ENCODE measurements around the gene CREB1. TPM values are rescaled to one million over a fixed set of nuclear protein-coding genes. Genes with fewer than 3 reads are reported as not detected.

The CREB1 gene
- polyA plus RNA-seq, 1 of the 3 experiments (the other 2 are of a cell fraction): 14.5 TPM

DNA sequence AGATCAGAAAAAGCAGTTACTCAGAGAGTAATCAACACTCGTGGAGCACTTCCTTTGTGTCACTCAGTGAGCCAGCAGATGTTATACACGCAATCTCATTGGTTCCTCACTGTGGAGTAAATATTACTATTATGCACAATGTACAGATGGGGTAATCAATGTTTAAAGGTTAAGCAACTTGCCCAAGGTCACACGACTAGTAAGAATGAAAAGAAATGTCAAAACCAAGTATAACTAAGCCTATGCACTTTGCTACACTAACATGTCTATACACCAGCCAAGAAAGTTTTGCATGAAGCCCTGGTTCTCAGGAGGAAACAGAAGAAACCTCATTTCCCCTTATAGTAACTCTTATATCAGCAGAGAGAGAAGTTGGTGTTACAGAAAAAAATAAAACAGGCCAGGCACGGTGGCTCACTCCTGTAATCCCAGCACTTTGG lies 90.0 kb downstream of the CREB1 start:
- Histone ChIP-seq H4K20me1 (ENCODE audit: insufficient read depth) (no peaks in the 10 kb centered on the region), H3K27me3 (ENCODE audit: insufficient read depth) (no peaks in the 10 kb centered on the region), H3K9me2 (no peaks in the 10 kb centered on the region), H3K27ac (ENCODE audit: low read depth in 2 of 2, low read length in 1 of 2) (no peak overlapping the region), H3K79me2 (ENCODE audit: insufficient read depth) (peaks cover 29% of the 10 kb centered on the region; the same call in 1 of the 2 replicates), H3K4me3 (ENCODE audit: low read depth in 2 of 2, low read length in 1 of 2) (no peak overlapping the region), H3K36me3 (replicated peaks in 1 of 2; ENCODE audit: control insufficient read depth in 1 of 2, insufficient read depth in 2 of 2, low read length in 1 of 2) (peaks cover 16 to 27% of the 10 kb centered on the region in 2 experiments), H3F3A (replicated peaks; ENCODE audit: insufficient read depth) (peaks cover 21% of the 10 kb centered on the region), H2AFZ (ENCODE audit: low read depth) (no peak overlapping the region), H3K4me2 (no peak overlapping the region), H3K9me3 (no peaks in the 10 kb centered on the region), H3K9ac (no peak overlapping the region), H3K4me1 (ENCODE audit: control insufficient read depth in 1 of 2, insufficient read depth in 2 of 2, low read depth in 1 of 2, low read length in 1 of 2) (peaks cover 13 to 21% of the 10 kb centered on the region in 2 experiments; a peak in 3 of 4 replicates)
- DNase-seq: no peak
- CTCF ChIA-PET: no interaction called here
- TF ChIP-seq TCF12 (IDR thresholded peaks at IDR 0.05) (no peak), RCOR1 (IDR thresholded peaks at IDR 0.05; ENCODE audit: low read length) (no peak), SIN3A (IDR thresholded peaks at IDR 0.05; ENCODE audit: borderline replicate concordance, low read depth, low read length) (no peak), NFIC (IDR thresholded peaks at IDR 0.05; ENCODE audit: borderline replicate concordance) (no peak), TEAD4 (IDR thresholded peaks at IDR 0.05; ENCODE audit: borderline replicate concordance, insufficient read depth) (no peak), FOXM1 (IDR thresholded peaks at IDR 0.05; ENCODE audit: low read depth) (no peak), YY1 (IDR thresholded peaks at IDR 0.05; ENCODE audit: low read depth) (no peak), TAF1 (IDR thresholded peaks at IDR 0.05; ENCODE audit: borderline replicate concordance, low read depth, low read length) (no peak), FOSL2 (IDR thresholded peaks at IDR 0.05; ENCODE audit: borderline replicate concordance, low read depth) (no peak), GATA2 (CRISPR knock-in tag; IDR thresholded peaks at IDR 0.05) (no peak), MXI1 (IDR thresholded peaks at IDR 0.05; ENCODE audit: low read depth, low read length) (no peak), RAD21 (IDR thresholded peaks at IDR 0.05; ENCODE audit: low read length) (no peak)
- TF ChIP-seq, protein P1, sequence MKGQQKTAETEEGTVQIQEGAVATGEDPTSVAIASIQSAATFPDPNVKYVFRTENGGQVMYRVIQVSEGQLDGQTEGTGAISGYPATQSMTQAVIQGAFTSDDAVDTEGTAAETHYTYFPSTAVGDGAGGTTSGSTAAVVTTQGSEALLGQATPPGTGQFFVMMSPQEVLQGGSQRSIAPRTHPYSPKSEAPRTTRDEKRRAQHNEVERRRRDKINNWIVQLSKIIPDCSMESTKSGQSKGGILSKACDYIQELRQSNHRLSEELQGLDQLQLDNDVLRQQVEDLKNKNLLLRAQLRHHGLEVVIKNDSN (IDR thresholded peaks at IDR 0.05; ENCODE audit: borderline replicate concordance, low read depth): no peak
- TF ChIP-seq, protein P2, sequence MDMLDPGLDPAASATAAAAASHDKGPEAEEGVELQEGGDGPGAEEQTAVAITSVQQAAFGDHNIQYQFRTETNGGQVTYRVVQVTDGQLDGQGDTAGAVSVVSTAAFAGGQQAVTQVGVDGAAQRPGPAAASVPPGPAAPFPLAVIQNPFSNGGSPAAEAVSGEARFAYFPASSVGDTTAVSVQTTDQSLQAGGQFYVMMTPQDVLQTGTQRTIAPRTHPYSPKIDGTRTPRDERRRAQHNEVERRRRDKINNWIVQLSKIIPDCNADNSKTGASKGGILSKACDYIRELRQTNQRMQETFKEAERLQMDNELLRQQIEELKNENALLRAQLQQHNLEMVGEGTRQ (IDR thresholded peaks at IDR 0.05; ENCODE audit: borderline replicate concordance, low read depth, low read length): no peak
- TF ChIP-seq, protein P3, sequence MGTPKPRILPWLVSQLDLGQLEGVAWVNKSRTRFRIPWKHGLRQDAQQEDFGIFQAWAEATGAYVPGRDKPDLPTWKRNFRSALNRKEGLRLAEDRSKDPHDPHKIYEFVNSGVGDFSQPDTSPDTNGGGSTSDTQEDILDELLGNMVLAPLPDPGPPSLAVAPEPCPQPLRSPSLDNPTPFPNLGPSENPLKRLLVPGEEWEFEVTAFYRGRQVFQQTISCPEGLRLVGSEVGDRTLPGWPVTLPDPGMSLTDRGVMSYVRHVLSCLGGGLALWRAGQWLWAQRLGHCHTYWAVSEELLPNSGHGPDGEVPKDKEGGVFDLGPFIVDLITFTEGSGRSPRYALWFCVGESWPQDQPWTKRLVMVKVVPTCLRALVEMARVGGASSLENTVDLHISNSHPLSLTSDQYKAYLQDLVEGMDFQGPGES (IDR thresholded peaks at IDR 0.05; ENCODE audit: low read depth, low read length): no peak
- TF ChIP-seq, protein P4, sequence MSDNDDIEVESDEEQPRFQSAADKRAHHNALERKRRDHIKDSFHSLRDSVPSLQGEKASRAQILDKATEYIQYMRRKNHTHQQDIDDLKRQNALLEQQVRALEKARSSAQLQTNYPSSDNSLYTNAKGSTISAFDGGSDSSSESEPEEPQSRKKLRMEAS (IDR thresholded peaks at IDR 0.05; ENCODE audit: low read depth): no peak
- TF ChIP-seq, protein P5, sequence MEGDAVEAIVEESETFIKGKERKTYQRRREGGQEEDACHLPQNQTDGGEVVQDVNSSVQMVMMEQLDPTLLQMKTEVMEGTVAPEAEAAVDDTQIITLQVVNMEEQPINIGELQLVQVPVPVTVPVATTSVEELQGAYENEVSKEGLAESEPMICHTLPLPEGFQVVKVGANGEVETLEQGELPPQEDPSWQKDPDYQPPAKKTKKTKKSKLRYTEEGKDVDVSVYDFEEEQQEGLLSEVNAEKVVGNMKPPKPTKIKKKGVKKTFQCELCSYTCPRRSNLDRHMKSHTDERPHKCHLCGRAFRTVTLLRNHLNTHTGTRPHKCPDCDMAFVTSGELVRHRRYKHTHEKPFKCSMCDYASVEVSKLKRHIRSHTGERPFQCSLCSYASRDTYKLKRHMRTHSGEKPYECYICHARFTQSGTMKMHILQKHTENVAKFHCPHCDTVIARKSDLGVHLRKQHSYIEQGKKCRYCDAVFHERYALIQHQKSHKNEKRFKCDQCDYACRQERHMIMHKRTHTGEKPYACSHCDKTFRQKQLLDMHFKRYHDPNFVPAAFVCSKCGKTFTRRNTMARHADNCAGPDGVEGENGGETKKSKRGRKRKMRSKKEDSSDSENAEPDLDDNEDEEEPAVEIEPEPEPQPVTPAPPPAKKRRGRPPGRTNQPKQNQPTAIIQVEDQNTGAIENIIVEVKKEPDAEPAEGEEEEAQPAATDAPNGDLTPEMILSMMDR (IDR thresholded peaks at IDR 0.05): no peak
- POLR2A ChIA-PET: no interaction called here
- 76% methylated on average over 4 of the region's 4 CpGs for WGBS (ENCODE audit: low lambda C conversion rate)

Measured in SK-N-SH (cell line).